Posterior cingulate gyrus (tissue), 11 donors: Measurements from ENCODE around the gene CRIP1.

Experiments used
- DNase-seq, 10 donors: peaks; one replicate each; pipeline versions ENCODE4 v3.0.0 to v3.0.0-alpha.2; 2020 to 2021; ENCODE audit warnings: mixed read lengths in 3 of 10
- intact Hi-C: fragments of 100-400 bp; cut with DNase I; formaldehyde crosslinking; loops from one replicate; pipeline ENCODE4 v1.15.1; 2023

CRIP1 gene

GRCh38 chr14:105450864-105451720 lies 35.6 kb upstream of the CRIP1 start:
- no peak for DNase-seq
- intact Hi-C loops, result no loop called here

DNA sequence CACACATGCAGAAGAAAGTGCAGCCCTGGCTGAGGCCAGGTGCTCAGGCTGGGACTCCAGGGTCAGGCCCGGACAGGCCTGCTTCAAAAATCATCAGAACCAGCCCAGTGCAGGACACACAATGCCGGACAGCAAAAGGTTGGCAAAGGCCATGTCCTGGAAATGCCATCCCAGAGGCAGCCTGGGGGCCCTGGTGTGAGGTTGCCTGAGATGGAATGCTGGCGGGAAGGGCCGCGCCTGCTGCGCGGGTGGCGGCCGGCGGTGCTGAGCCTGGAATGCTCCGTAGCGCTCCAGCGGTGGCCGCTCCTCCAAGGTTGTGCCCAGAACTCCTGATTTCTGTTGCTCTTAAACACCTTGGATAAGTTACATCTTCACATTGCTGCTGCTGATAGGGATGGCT lies 33.7 kb upstream of the CRIP1 start:
- no peak for DNase-seq
- intact Hi-C loops, result no loop called here

DNA sequence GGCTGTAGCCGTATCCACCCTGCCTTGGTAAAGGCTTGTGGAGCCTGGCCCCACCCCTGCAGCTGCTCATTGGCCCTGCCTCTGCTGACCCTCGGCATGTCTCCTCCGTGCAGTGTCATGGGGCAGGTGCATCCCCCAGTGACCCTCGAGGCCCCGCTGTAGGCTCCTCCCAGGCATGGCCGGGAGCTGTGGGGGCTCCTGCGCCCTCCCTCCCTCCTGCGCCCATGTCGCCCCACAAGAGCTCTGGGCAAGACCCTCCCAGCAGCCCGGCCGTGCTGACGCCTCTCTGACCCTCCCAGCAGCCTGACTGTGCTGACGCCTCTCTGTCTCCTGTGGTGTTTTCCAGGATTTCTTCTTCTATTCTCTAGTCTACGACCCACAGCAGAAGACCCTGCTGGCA lies 32.8 kb upstream of the CRIP1 start:
- no peak for DNase-seq
- intact Hi-C loops, result no loop called here

- DNase-seq, result no peak
- intact Hi-C loops, result no loop called here
Observed at GRCh38 chr14:105455086-105455640, 31.5 kb upstream of the CRIP1 start.

GRCh38 chr14:105455766-105456660 lies 30.7 kb upstream of the CRIP1 start:
- intact Hi-C loops, result no loop called here
- no peak for DNase-seq

- no peak for DNase-seq
Observed at GRCh38 chr14:105456736-105457617, 29.7 kb upstream of the CRIP1 start.

GRCh38 chr14:105458010-105458409 lies 28.7 kb upstream of the CRIP1 start:
- no peak for DNase-seq
- intact Hi-C loops, result no loop called here

More at GRCh38 chr14:105456736-105457617, 29.7 kb upstream of the CRIP1 start:
- intact Hi-C loops, result no loop called here

GRCh38 chr14:105458571-105458970 lies 28.1 kb upstream of the CRIP1 start:
- intact Hi-C loops, result no loop called here
- no peak for DNase-seq

DNA sequence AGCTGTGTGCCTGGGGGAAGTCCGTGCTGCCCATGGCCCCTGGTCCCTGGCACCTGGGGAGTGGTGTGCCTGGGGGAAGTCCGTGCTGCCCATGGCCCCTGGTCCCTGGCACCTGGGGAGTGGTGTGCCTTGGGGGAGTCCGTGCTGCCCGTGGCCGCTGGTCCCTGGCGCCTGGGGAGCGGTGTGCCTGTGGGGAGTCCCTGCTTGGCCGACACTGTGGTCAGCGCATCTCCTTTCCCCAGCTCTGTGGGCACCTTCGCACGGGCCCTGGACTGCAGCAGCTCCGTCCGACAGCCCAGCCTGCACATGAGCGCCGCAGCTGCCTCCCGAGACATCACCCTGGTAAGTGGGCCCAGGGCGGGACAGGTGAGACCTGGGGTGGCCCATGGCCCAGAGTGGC lies 26.6 kb upstream of the CRIP1 start:
- intact Hi-C loops, result no loop called here
- no peak for DNase-seq

- intact Hi-C loops, result no loop called here
- no peak for DNase-seq
Observed at GRCh38 chr14:105460616-105461015, 26.1 kb upstream of the CRIP1 start.

DNA sequence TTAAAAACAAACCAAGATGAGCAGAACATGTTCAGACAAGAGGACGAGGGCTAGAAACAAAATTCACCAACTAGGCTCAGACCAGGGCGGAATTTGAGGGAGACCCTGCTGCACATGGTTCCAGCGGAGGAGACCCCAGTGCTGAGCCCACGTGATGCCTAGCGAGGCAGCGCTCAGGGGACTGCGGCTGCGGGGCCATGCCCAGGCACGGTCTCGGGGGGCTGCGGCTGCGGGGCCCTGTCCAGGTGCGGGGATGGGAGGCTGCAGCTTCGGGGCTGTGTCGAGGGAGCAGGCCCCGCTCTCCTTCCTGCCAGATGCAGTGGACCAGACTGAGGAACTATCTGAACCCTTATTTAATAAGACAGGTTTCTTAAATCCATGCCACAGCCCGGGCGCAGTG lies 24.8 kb upstream of the CRIP1 start:
- intact Hi-C loops, result no loop called here
- DNase-seq, result no peak

GRCh38 chr14:105464501-105464900 lies 22.2 kb upstream of the CRIP1 start:
- no peak for DNase-seq
- intact Hi-C loops, result no loop called here

DNA sequence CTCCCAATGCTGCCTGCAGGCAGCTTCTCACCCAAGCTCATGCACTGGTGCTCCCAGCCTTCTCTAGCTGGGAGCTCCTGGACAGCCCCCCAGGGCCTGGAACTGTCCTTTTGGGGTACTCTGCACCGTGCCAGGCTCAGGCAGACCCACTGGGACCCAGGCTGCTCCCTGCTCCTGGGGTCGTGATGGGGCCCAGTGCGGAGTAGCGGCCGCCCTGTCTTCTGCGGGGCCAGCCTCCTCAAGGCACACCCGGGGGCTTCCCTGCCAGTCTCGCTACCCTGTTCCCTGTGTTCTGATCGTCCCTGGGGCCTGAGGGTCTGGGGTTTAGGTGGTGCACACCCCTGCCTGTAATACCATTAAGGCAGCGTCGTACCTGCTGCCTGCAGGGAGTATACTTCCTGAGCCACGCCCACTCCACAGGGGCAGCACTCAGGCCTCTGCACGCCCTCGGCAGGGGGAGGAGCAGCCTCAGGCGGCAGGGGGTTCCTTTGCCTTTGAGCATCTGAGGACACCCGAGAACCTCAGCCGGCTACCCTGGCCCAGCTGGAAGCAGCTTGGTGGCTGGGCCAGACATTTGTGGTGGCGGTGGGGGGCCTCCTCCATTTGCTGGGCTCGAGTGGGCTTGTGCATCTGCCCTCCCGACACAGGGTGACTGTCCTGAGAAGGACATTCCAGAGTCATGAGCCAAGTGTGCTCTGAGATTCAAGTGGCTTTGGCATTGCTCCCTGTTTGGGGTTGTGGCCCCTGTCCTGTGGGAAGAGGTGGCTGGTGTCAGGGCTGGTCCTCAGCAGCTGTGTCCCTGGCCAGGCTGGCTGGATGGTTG lies 21.3 kb upstream of the CRIP1 start:
- intact Hi-C loops, result no loop called here
- no peak for DNase-seq

GRCh38 chr14:105466531-105467248 lies 20.0 kb upstream of the CRIP1 start:
- intact Hi-C loops, result no loop called here
- no peak for DNase-seq

- no peak for DNase-seq
- intact Hi-C loops, result no loop called here
Observed at GRCh38 chr14:105467249-105467941, 19.3 kb upstream of the CRIP1 start.

DNA sequence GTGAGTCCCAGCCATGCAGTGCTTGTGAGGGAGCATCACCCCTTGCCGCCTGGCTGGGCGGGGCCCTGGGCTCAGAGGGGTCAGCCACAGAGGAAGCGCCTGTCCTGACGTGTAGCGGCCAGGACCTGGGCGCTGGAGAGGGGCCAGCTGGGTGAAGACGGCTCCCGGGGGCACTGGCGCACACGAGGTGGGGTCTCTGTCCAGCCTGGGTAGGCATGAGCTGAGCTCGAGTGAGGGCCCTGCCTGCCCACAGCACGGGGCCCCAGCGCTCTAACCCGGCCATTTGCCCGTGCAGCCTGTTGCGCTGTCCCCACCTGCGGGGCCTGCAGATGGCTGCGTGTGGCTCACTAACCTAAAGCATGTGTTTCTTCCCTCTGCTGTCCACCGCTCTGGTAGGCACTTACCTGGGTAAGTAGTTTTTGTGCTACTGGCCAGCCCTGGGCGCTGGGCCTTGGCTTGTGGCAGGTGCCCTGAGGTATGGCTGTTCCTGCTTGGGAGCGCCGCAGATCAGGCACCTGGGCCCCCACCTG lies 18.7 kb upstream of the CRIP1 start:
- no peak for DNase-seq
- intact Hi-C loops, result no loop called here

DNA sequence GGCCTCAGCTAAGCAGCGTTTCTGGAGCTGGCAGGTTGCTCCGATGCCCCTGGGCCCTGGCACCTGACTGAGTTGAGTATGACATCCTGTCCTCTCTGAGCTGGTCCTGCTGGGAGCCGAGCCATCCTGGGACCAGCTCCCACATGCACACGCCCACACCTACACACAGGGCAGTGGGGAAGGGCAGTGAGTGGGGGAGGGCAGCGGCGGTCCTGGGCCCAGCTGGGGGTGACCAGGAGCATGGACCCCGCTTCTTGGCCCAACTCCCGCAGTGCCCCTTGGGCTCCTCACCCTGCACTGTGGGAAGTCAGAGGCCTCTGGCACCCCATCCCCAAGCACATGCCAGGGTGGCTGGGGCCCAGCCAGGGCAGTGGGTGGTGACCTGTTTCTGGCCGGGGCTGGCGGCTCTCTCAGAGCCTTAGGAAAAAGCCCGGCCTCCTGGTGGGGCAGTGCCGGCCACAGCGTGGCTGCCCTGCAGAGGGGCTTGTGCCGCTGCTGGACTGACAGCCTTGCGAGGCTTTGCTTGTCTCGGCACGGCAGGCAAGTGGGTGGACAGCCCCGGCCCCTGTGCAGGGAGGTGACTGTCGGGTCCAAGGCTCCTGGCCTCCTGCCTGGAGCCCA lies 18.0 kb upstream of the CRIP1 start:
- intact Hi-C loops, result no loop called here
- no peak for DNase-seq
